SIG-M5 treated with dmso at 0.1 percent for 504 hours (cell line): ENCODE measurements around the gene KIF2A.
"Not testable (repeated sequence)": the region's sequence is repeated elsewhere in the genome, so short reads cannot be mapped to it uniquely, and the experiment has no call there.

Experiments
- DNase-seq: peaks from one replicate; lab custom pipeline; 2025; ENCODE audit not compliant: unreplicated experiment; lab: John Stamatoyannopoulos, UW

KIF2A gene

GRCh38 chr5:62289813-62290212 is 16.2 kb upstream of the KIF2A start:
- DNase-seq = no peak

DNA sequence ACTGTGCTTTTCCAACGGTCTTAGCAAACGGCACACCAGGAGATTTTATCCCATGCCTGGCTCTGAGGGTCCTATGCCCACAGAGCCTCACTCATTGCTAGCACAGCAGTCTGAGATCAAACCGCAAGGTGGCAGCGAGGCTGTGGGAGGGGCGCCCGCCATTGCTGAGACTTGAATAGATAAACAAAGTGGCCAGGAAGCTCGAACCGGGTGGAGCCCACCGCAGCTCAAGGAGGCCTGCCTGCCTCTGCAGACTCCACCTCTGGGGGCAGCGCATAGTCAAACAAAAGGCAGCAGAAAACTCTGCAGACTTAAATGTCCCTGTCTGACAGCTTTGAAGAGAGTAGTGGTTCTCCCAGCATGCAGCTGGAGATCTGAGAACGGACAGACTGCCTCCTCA is 14.2 kb upstream of the KIF2A start:
- DNase-seq = not testable (repeated sequence)

- no peak for DNase-seq
Measured at GRCh38 chr5:62296998-62297397, 9.0 kb upstream of the KIF2A start.

GRCh38 chr5:62298118-62298517 is 7.9 kb upstream of the KIF2A start:
- DNase-seq = no peak

- no peak for DNase-seq
Measured at GRCh38 chr5:62299101-62299500, 6.9 kb upstream of the KIF2A start.

- no peak for DNase-seq
Measured at GRCh38 chr5:62299600-62299999, 6.4 kb upstream of the KIF2A start.

GRCh38 chr5:62305358-62305714 is 670 bp upstream of the KIF2A start:
- DNase-seq = peak; percentile 32

DNA sequence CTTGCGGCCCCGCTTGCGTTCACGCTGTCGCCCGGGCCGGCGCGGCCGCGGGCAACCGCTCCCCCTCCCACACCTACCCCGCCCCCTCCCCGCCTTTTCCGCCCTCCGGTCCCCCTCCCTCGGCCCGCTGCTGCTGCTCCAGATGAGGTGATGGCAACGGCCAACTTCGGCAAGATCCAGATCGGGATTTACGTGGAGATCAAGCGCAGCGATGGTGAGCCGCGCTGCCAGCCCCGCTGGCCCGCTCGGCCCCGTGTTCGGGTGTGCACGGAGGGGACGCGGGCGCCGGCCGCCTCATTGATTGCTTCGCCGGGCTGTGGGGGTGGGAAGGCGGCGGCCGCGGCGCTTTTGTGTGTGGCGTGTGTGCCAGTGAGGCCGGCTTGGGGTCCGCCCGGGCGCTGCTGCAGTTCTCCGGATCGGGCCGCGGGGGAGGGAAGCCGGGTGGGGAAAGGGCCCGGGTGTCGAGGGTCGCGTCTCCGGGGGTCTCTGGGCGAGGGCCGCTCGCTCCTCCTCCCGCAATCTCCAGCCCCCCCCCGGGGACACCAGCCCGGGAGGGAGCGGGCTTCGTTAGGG is 403 bp downstream of the KIF2A start:
- DNase-seq = peak; percentile 65

- DNase-seq = peak; percentile 66
Measured at GRCh38 chr5:62306896-62307689, 1.1 kb downstream of the KIF2A start.

- DNase-seq = peak; percentile 18
Measured at GRCh38 chr5:62308439-62308838, 2.4 kb downstream of the KIF2A start.

- DNase-seq = peak; percentile 44
Measured at GRCh38 chr5:62309107-62309506, 3.1 kb downstream of the KIF2A start.

DNA sequence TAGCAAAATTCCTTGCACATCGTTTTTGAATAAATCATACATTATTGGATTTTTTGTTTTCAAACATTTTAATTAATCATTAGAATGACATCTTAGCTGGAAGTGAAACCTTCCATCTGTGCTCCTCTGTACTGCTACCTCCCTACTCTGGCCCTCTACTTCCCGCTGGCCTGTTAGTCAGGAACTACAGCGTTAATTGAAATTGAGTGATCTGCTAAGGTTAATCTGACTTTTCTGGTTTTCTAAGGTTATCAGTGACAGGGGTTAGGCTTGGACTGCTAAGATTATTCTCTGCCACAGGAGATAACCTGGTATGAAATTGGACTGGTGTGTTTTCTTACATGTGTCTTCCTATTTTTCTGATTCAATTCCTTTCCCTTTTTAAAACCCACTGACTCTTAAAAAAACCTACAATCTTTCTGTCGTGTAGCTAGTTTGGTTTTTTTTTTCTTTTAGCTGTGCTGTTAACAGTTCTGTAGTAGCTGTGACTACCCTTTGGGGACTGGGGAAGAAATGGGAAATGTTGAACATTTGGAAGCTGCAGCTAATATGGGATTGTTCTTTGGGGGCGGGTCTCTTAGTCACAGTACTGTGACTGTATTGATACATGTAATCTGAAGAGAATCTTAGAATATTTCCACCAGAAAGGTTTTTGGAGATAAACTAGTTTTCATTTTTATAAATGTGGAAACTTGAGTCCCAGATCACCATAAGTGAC is 4.6 kb downstream of the KIF2A start:
- DNase-seq = no peak

DNA sequence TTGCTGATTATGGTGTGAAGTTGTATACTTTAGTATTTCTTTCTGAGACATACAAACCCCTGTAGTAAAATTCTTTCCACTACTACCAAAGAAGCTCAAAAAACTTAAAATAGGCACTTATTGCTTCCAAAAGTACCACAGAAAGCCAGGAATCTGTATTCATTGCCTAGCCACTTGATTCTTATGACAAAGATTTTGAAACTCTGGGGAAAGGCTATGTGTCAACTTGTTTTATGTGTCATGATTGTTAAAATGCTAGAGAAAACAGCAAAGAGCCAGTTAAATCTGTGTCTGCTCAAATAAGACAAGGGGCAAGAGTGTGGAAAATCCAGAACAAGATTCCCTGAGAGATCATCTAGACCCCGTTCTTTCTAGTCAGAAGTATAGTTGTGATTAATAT is 6.0 kb downstream of the KIF2A start:
- DNase-seq = no peak

GRCh38 chr5:62312674-62313073 is 6.7 kb downstream of the KIF2A start:
- no peak for DNase-seq

- DNase-seq = no peak
Measured at GRCh38 chr5:62314213-62314830, 8.3 kb downstream of the KIF2A start.

DNA sequence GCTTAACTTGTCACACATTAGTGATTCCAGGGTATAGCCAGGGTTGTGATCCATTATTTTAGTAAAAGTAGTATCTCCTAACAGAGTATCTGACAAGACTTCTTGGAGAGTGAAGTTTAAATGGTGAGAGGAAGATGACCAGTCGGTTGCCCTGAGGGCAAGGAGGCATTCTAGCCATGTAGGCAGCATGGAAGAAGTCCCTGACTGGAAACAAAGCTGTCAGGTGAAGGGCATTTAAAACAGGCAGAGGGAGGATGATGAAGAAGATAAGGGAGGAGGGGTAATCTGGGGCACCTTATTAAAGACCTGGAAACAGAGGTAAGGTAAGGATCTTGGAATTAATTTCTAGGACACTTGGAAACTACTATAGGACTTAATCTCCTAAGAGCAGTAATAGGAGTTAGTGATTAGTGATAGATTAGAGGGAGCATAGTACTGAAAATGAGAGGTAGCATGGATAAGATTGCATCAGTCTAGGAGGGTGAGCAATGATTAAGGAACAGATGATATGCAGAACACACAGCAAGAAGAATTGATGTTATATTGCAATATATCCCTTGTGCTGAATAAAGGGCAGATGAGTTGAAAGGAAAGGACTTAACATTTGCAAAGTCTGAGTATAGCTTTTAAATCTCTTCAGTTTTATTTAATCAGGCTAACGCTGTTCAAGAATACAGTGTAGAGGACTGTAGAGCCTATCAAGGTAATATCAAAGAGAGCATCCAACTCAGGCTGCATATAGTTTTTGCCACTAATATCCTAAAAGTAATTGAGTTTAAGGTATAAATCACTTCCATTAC is 9.6 kb downstream of the KIF2A start:
- no peak for DNase-seq

- DNase-seq = no peak
Measured at GRCh38 chr5:62316176-62316502, 10.1 kb downstream of the KIF2A start.

DNA sequence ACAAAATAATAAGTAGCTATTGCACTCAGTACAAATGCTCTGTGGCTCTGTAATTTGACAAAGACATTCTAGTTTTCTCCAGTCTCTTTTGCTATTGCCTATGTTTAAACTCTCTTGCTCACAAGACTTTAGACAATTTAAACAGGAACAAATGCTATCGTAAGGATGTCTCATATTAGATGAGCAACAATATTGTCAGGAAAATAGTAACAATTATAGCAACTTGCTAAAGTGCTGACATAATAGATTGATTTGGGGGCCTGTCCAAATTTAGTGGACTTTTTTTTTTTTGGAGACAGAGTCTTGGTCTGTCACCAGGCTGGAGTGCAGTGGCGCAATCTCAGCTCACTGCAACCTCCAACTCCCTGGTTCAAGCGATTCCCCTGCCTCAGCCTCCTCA is 11.8 kb downstream of the KIF2A start:
- DNase-seq = peak; percentile 13

GRCh38 chr5:62322484-62322883 is 16.5 kb downstream of the KIF2A start:
- no peak for DNase-seq

DNA sequence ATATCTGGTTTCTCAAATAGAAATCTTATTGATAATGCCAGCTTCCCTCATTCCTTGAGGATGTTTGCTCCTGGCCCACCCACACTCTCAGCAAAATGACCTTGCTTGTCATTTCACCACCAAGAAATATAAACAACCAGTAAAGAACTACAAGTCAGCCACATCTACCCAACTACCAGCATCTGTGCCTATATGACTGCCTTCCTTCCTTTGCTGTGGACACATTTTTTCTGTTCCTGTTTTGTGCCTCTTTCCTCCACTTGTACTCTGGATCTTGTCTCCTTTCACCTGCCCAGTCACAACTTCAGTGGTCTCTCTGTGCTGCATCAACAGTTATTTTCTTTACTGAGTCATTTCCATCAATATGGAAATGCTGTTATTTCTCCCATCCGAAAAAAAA is 20.3 kb downstream of the KIF2A start:
- peak; percentile 38 for DNase-seq

DNA sequence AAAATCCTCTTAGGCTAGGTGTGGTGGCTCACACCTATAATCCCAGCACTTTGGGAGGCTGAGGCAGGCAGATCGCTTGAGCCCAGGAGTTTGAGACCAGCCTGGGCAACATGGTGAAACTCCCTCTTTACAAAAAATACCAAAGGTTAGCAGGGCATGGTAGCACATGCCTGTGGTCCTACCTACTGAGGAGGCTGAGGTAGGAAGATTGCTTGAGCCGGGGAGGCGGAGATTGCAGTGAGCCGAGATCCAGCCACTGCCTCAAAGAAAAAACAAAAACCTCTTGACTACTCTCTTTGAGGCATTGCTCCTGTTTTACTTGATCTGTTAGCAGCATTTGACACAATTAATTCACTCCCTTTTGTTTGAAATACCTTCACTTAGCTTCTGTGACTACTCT is 20.7 kb downstream of the KIF2A start:
- no peak for DNase-seq
